GM19324 (cell line): ENCODE data around the gene PLOD3.

Source experiments
- ATAC-seq: cut with Tn5 transposase; IDR thresholded peaks from one replicate; pipeline ENCODE4 v1.9.1; 2021; ENCODE audit warnings: mild to moderate bottlenecking, moderate library complexity; ENCODE audit not compliant: unreplicated experiment, low FRiP score

Gene PLOD3

DNA sequence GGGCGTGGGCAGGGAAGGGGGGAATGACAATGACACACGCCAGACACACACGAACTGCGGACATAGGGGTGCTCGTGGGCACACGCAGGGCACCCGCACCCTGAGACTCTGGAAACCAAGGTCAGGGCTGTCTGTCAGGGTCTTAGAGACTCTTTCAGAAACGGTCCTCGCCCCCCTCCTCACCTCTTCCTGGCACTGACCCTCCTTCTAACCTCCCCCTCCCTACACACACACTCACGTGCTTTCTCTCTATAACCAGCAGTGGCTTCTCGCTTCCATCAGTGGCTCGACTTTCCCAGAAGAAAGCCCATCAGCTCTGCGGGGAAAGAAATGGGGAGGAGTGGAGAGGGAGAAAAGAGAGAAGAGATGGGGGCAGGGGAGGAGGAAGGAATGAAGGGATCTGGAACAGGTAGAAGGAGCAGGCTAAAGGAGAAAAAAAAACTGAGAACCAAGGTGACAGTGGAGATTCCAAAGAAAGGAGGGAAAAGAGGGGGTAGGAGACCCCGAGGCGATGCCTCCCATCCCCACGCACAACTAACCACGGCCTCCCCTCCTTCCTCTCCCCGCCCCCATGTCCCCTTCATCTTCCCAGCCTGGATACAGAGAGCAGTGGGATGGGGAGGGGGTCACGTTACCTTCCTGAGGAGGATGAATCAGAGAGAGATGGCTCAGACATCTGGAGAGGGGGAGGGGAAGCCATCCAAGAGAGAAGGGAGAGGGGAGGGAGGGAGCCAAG lies 50.3 kb downstream of the PLOD3 start:
- no peak for ATAC-seq

DNA sequence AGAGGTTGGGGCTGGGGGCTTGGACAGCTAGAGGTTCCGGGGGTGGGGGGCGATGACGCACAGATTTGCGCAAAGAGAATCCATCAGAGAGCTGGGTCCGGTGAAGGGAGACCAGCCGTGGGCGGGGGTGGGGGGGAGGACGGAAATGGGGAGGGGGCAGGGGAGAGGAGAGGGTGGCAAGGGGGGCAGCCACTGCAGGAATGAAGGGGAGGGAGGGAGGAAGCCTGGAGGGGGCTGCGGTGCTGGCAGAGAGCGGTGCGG lies 50.8 kb downstream of the PLOD3 start:
- ATAC-seq = no peak

DNA sequence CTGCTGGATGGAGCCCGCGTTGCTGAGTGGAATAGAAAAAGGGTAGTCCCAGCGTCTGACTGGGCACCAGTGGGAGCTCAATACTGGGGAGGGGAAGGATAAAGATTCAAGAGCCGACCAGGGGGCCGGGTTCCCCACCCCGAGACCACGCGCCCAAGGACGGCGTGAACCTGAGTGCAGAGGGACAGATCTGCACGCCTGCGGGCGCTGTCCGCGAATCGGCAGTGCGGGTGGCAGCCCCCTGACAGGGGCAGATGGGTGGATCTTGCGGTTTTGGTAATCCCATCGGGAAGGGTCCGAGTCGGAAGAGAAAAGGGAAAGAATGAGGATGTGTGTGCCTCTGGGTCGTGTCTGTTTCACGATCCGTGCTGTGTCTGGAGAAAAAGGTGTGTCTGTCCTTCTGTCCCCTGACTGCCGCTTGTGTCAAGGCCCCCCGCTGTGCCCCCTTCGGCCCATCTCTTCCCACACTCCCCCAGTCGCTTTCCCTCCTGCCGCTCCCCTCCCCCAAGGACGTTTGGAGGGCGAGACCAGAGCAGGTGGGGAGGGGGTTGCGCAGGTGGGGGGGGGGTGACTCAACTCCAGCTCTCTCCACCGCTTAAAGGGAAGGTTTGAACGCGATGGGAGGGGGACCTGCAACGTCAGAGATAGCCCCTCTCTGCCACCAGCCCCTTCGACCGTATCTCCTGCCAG lies 51.3 kb downstream of the PLOD3 start:
- ATAC-seq = no peak

DNA sequence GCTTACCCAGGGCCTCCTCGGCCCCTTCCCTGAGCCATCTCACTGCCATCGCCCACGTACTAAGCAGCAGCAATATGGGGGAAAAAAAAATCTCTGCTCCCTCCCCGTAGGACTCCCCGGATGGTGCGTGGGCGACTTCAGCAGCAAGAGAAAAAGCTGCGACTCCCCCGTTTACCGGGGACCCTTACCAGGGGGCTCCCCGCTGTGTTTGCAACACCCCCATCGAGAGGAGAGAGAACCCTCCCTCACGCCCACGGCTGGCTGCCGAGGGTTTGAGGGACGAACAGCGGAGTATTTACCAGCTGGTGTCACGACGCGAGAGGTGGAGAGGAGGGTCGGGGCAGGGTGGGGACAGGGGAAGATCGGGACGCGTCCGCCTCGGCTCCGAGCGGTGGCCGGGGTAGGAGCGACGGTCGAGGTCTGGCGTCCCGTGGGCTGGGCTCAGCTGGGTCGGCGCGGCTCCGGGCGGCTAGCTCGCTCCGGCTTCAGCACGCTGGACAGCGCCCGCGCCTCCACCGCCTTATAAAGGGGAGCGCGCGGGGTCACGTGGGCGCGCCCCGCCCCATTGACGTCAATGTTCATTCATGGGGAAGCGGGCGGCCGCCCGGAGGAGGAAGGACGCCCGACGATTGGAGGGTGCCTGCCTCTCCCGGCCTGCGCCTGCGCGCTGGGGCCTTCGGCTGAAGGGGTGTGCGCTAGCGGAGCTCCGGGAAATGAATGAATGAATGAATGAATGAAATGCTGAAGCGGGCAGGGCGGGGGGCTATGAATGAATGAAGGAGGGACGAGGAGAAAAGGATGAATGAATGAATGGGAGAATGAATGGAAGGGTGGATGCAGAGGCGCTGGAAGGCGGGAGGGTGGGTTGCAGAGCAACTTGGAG lies 52.1 kb downstream of the PLOD3 start, which contains the start of gene VGF:
Gene VGF (minus strand): TSS at position 495 of the 883 bp plus-strand sequence. CDS start 726 bp downstream, outside the sequence.
- ATAC-seq = peak; percentile 75

DNA sequence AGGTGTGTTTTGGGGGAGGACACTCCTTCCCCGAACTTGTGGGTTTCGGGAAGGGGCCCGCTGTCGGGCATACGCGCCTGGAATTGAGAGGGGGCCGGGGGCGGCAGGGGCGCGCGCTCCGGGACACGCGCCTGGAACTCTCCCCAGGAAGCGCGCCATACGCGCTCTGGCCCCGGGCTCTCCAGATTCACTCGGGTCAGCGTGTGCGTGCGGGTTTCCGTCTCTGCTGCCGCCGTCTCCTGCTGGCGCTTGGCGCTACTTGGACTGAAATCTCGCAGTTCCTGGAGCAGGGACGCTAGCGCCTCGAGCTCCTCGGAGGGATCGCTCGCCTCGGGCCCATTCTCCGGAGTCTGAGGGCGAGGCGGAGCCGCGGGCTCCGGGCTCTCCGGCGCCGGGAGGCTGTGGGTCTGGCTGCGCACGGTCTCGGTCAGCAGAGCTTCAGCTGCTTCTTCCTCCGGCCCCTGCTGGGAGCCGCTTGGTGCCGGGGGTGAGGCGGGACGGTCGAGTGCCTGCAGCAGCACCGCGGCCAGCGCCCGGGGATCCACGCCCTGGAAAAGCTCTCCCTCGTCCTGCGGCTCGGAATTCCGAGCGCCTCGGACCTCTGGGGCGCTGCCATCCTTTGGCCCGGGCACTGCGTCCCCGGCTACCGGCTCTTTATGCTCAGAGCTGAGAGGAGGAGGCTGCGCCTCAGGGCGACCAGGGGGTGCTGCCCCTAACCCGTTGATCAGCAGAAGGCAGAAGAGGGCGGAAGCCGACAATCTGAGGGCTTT lies 53.1 kb downstream of the PLOD3 start:
- ATAC-seq = no peak

DNA sequence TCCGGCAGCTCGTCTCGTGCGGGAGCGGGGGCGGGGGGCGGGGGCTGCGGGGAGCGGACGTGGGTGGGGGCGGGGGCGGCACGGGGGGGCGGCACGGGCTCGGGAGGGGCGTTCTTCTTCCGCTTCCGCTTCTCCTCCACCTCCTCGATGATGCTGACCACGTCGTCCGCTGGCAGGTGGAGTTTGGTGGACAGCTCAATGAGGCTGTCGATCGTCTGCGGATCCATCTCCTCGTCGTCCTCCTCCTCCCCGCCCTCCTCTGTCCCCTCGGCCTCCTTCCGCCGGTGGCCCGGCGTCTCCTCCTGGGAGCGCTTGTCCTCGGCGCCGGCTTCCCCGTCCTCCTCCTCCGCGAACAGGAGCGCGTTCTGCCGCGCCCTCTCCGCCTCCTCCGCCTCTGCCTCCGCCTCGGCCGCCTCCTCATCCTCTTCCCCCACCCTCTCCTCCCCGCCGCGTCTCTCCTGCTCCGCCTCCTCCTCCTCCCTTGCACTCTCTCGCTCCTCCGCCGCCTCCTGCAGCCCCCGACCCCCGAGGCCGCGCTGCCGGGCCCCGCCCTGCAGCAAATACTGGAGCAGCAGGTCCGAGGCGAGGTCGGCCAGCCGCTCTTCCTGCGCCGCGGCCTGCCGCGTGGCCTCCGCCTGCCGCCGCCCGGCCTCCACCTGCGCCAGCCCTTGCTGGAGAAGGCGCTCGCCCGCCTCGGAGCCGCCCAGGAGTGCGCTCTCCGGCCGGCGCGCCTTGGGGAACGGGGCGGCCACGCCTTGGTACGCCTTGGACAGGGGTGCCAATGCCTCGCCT lies 53.9 kb downstream of the PLOD3 start:
- no peak for ATAC-seq

DNA sequence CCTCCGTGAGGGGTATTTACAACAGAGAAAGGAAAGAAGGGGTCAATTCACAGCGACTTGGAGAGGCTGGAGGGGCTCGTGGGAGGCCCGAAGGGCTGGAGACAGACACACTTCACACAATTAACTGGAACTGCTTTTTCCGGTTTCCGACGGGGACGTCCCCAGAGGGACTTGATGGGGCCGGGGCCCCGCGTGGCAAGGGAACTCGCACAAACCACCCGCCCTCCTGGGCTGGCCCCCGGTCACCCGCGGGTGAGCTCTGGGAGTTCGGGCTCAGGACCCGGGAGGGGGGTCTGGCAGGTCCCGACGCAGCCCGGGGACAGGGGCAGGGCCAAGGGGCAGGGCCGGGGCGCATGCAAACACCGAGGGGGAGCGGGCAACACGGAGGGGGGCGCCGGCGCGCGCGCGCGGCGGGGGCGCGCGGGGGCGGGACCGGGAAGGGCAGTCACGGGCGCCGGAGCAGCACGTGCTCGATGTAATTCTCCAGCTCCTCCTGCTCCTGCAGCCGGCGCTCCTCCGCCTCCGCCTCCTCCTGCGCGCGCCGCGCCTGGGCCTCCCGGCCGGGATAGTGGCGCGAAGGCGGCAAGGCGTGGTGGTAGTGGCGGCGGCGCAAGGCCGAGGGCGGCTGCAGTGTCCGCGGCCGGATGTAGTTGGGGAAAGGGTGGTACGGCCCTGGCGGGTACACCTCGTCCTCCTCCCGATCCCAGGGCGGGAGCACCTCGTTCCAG lies 54.7 kb downstream of the PLOD3 start:
- ATAC-seq = no peak

DNA sequence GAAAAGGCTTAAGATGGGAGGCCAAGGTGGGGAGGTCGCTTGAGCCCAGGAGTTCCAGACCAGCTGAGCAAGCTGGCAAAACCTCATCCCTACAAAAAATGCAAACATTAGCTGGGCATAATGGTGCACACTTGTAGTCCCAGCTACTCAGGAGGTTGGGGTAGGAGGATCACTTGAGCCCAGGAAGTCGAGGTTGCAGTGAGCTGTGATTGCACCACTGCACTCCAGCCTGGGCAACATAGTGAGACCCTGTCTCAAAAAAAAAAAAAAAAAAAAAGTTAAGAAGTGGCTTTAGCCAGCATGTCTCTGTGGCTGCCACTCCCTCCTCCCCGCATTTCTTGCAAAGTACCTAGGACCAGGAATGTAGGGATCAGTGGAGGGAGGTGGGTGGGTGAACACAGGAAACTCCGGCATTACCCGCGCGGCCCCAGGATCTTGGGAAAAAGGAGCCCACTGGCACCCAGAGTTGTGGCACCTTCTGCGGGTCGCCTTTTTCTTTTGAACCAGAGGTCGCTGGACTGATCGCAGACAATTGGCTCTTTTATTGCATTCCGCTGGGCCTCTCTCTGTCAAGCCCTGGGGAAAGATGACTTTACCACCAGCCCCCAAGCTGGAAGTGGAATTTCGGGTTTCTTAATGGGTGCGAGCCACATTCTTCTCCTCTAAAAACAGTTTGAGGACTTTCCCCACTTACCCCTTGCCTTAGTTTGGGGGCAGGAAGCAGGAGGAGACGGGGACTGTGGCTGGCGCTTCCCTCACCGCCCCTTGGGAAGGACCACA lies 55.5 kb downstream of the PLOD3 start:
- no peak for ATAC-seq

DNA sequence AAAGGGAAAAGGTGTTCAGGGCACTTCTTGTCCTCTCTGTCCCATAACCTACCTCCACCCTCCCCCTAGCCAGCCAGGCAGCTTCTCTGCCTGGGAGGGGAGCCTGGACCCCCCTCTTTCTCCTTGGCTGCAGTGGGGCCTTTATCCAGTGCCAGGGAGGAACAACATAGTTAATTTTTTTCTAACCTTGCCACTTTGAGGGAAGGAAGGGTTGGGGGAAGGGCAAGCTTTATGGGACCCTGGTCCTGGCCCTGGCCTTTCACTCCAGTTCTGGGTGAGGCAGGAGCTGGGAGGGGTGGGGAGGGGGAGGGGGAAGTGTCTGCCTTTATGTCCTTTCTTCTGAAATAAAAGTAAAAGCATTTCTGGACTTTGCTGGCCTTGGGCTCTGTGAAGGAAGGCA lies 56.5 kb downstream of the PLOD3 start:
- no peak for ATAC-seq

DNA sequence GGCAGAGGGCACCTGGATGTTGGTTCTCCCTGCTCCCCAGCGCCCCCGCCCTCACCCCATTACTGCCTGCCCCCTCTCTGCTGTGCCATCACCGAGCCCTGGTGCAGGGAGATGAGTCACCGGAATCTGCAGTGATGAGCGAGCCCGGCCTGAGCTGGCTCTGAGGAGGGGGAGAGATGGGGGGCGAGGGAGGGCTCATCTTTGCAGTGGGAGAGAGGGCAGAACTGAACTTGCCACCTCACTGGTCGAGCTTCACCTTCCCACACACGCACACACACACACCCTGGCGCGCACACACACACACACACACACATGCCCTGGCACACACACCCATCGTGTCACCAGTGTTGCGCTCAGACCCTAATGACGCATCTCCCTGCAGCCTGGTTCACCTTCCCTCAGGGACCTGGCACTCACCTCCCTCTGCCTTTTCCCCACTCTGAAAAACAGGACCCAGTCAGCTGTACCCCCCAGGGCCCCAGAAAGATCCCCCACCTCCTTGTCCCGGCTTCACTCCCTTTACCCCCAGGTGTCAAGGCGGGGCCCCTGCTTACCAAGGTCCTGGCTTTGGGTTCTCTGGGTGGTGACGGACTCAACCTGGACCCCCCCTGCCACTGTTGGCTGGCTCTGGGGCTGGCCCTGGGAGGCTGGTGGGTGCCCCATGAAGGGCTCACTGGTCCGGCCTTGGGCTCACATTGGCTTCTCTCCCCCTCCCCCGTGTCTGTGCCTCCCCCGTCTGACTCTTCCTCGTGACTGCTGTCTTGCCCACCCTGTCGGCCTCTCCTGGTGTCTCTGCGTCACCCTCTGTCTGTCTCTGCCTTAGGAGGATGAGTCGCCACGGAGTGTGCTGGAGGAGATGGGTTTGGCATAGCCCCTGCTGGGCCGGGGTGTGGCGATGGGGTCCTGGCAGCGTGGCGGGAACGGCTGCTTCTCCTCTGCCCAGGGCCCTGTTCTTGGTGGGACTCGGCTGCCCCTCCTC lies 57.4 kb downstream of the PLOD3 start:
- no peak for ATAC-seq

DNA sequence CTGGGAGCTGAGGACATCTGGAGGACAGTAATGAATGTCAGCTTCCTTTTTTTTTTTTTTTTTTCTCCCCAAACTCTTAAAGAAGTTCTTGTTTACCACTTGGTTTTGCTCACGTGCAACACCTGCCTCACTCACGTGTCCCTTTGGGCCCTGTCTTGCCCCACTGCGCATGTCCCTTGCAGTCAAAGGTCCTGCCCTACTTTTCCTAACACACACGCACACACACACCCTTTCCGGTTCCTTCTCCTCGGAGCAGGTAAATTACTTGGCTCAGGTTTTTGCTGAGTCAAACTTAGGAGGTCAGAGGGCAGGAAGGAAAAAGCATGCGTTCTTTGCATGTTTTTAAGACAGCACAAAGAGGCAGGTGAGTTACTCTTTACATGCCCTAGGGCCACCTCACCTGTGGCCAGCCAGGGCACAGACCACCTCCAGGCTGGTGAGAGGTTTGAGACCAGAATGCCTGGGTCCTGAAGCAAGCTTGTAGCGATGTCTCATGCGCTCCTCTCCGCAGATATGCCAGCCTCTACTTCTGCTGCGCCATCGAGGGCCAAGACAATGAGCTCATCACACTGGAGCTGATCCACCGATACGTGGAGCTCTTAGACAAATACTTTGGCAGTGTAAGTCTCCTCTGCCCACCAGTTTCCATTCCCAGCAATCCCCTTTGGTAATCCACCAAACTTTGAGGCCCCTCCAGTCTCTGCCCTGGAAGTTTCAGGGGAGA lies 60.4 kb downstream of the PLOD3 start:
- ATAC-seq = no peak

DNA sequence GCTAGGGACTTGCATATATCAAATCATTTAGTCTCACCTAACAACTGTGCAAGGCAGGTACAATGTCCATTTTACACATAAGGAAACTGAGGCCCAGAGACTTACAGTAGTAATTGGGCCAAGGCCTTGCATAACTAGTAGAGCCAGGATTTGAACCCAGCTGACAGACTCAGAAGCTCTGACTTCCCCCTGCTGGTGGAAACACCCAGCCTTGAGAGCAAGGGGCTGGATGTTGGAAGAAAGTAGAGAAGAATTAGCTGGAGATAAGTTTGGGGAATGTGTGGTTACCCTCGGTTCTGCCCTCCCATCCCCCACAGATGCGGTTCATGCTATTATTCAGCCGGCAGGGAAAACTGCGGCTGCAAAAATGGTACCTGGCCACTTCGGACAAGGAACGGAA lies 61.1 kb downstream of the PLOD3 start:
- ATAC-seq = no peak
